Hippocampal formation (tissue), 2 donors: ENCODE measurements around the gene FAM204A.

Source experiments
- DNase-seq, 2 donors: peaks; one replicate each; lab custom pipeline; 2025; lab: John Stamatoyannopoulos, UW

Gene FAM204A

DNA sequence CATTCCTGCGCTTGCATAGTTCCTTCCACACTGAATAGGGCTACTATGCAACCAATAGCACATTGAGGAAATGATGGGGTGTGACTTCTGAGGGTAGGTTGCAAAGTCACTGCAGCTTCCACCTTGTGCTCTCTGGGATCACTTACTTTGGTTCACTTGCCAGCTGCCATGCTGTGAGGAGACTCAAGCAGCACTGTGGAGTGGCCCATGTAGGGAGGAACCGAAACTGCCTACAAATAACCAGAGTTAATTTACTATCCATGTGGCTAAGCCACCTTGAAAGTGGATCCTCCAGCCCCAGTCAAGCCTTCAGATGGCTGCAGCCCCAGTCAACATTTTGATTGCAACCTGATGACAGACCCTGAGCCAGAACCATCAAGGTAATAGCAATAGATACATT lies 64.3 kb downstream of the FAM204A start:
- DNase-seq: no peak

DNA sequence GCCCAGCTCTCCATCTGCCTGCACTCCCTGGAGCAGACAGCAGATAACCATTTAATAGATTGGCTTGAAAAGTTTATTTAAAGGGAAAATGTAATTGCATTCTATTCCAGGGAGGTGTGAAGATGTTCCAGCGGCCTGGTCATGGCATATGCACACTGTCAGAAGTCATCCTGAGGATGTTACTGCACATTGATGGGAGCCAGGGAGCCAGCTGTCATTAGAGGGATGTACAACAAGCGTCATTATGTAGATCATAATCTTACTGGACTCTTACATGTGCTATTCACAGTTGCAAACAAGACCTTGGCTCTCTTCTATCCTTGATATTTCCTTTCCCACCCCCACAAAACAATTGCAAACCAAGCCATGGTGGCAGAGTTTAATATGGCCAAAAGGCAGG lies 65.4 kb downstream of the FAM204A start:
- no peak for DNase-seq

DNA sequence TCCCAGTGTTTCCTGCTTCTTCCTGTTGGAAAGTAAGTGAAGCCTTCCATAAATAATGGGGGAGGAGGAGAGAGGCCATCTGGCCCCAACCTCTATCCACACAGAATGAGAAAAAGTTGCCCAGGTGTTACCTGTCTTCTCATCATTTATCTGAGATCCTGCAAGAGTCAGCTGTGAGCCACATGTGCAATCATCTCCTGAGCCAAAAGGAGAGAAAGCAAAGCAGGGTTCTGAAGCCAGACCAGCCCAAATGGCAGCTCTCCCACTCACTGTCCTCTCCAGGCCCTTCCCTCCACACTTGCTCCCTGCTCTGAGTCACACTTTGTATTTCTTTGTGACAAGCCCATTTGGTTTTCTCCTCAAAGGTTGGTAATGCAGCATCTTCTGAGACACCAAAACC lies 65.9 kb downstream of the FAM204A start:
- no peak for DNase-seq

DNA sequence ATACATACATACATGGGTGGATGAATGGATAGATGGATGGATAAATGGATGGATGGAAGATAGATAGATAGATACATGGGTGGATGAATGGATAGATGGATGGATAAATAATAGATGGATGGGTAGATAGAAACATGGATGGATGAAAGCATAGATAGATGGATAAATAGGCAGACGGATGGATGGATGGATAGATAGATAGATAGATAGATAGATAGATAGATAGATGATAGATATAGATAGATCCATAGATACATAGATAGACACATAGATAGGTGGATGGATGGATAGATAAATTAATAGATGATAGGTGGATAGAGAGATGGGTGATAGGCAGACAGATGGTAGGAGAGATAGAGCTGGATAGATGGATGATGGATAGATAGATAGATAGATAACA lies 68.5 kb downstream of the FAM204A start:
- DNase-seq: no peak

DNA sequence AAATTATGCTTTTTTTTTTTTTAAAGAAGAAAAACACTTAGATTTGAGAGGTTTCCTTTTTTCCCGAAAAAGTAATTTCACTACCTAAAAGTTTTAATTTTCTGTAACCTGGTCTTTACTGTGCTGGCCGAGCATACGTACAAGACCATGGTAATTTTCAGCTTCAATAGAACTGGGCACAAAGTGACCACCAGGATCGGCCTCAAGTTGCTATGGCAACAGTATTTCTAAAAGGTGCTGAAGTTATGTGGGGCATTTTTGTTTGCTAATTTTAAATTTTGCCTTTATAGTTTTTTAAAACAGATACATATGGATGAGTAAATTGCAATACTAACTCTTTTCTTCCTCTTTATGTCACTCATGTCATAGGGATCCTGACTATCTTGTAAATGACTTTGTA lies 69.4 kb downstream of the FAM204A start:
- DNase-seq: no peak

DNA sequence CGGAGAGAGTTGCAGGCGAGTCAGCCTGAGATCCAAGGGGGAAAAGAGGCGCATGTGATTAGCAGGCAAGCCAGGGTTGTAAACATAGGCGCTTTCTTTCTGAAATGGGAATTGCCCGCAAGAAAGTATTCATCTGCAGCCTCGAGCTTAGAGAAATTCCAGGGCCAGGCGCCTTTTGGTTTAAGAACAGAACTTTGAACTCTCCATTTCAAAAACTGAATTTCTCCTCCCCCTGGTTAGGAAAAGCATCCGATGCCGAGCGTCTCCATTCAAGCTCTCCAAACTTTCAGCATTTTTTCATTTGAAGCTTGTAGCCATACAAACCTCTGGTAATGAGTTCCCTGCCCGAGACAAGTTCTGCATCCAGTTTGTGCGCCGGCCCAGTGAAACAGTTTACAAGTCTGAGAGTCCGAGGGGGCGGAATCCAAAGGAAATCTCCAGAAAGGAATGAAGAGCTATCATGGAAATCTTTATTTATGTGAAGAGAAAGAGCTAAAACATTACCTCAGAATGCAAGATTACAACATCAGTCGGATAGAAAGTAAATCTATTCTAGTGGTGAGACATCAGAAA lies 69.9 kb downstream of the FAM204A start:
- DNase-seq: peak; percentile 9 to 36

DNA sequence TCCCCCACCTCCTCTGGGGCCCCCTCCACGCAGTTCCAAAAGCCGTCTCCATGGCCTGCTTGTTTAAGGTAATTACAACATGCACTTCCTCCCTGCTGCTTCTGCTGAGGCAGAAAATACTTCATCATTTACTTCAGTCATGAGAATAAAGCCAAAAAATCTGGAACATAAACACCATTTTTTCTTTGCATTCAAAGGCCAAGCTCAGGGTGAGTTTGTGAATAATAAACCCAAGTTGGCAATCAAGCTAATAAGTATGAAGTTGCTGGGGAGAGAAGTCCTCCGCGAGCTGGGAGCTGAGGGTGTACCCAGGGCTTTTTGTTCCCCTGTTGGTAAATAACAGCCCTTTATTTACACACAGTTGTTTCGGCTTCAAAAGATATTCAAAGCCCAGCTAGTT lies 70.5 kb downstream of the FAM204A start:
- no peak for DNase-seq

DNA sequence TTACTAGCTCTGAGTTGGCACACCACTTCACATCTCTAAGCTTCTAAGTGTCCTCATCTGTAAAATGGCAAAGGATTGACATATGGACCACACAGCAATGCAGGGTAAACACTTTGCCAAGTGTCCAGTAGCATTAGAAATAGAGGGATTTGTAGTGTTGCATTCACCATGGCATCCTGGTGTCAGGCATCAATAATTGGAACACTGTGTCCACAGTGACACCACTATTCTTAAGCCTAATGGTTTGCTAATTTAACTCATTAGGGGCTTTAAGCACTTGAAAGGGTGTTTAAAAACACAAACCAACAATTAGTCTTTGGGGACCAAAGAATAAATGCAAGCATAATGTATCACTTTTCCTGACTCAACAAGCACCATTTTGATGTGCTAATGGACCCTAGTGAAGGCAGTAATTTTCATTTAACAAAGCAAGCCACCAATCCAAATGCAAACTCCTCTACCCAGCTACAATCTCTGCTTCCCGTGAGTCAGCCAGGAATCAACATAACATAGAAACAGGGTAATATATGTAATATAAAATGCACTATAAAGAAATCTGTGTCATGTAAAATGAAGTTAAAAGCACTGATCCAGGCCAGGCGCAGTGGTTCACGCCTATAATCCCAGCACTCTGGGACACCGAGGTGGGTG lies 75.9 kb downstream of the FAM204A start:
- no peak for DNase-seq

DNA sequence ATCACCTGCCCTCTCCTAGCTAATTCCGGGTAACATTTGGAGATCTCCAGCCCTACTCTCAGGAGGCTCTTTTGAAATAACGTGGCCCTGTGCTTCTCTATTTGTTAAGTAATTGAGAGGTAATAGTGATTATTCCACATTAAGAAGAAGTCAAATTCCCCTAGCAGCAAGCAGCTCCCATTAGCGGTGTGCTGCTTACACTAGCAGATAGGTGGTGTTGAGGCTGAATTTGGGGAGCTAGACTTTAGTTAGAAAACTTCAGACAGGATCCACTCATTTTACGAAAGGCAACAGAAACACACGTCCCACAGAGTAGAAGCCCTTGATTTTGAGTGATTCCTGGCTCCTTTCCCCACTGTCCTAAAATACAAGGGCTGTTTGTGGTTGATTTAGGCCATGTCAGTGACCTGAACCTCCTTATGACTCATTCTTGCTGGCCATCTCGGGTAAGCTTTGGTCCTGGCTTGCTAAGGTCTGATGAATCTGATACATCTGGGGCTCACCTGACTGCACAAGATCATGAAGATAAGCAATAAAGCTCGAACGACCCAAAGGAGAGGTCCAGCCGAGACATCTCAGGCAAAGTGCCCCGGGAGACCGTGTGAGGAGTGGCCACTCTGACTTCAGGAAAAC lies 77.2 kb downstream of the FAM204A start:
- no peak for DNase-seq

DNA sequence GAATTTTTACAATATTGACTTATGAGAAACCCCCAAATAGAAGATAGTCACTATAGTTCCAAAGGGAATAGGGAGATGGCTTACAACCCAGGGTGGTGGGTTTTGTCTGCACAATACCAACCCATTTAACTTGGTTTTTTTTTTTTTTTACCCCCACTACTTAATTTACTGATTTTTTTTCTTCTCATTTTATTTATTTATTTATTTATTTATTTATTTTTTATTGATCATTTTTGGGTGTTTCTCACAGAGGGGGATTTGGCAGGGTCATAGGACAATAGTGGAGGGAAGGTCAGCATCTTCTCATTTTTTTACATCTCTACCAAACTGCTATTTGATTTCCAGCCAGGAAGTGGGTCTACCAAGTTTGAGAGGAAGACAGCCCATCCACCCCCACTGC lies 77.9 kb downstream of the FAM204A start:
- DNase-seq: no peak

DNA sequence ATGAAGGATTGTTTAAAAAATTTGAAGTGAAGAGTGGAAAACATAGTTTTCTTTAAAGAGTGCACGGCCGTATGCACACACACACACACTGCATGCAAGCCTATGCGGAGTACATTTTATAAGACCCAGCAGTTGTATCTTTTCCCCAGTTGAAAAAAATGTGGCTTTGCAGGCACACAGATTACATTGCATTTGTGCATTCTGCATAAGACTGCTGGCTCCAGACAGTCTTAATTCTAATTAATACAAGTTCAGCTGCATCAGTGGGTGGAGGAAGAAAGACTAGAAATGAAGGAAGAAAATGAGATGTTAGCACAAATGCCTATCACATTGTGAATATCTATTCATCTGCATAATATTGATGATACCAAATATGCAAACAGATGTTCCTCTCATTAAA lies 79.6 kb downstream of the FAM204A start:
- DNase-seq: no peak

DNA sequence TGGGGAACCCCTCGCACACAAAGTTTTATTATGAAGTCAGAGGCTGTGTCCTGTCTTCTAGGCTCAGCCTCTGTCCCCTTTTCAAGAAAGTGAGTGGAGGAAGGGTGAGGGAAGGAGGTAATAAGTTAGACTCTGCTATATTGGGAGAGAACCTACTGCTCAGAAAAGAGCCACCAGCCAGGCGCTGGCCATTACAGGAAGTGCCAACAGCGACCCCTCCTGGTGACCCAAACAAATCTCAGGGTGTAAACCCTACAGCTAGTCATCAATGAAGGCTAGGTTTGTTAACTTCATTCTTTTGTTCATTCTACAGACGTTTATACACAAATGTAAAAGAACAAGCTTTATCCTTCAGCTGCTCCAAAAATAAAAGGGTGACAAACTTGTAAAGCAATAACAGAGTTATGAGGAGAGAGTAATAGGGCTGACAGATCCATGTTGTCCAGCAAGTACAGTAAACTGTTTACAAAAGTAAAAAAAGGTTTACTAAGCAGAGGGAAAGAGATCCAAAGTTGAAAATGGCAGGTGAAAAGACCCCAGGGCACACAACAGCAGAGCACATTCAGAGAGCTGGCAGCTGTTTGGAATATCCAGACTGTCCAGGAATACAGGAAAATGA lies 82.7 kb downstream of the FAM204A start:
- DNase-seq: no peak

DNA sequence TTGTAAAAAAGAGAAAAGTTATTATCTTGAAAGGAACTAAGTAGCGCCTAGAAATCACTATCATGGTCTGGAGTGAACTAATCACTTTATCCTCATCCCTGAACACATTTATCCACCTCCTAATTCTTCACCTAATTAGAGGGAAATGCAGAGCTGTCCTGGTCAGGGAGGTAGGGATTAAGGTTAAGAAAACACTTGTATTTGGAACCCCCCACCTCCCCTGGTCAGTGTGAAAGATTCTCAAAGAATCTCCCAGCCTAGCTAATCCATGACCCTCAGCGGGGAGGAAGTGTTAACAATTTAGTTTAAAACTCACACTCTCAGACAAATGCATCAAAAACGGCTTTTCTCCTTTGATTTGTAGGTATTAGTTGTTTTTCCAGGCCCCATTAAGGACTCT lies 83.8 kb downstream of the FAM204A start:
- DNase-seq: no peak

DNA sequence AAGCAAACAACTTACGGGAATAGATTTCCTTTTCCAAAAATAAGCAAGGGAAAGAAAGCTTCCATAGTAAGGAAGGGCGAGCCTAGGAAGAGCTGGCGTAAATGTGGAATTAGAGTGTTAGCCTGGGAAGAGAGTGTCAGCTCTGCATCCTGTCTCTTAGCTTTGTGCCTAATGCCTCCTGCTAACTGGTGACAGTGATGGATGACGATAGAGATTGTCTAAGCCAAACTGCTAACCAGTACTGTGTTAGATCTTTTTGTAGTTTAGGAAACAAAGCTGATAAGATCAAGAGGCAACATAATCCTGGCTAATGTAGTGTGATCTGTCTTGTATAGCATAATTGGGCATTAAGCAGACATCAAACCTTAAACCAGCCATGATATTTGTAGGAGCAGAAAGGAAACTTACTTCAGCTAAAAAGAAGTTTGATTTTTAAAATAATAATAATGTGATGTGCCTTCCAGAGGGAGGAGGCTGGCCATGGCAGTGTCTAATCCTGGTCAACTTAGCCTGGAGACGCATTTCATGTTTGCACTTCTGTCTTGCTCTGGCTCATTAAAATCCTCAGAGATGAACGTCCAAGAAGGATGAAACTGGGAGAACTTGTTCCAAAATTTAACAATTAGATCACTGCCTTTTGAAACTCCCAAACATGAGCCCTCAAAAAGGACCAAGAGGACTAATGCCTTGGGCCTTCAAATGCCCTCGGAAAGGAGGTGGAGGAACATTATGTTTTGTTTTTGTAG lies 85.1 kb downstream of the FAM204A start:
- no peak for DNase-seq

DNA sequence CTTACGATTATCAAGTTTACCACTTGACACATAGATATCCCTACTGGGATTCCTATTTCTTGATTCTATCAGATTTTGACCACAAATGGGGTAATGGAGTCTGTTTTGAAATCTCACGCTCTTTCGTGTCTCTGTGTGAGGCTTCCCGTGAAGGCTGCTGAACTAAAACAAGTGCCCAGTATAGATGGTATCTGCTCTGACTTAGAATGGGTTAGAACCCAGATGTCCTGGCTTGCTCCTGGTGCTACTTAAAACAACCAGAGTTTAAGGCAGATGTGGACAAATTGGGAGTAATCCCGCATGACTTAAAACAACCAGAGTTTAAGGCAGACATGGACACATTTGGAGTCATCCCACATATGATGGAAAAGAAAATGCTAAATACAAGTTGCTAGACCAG lies 85.9 kb downstream of the FAM204A start:
- DNase-seq: no peak

DNA sequence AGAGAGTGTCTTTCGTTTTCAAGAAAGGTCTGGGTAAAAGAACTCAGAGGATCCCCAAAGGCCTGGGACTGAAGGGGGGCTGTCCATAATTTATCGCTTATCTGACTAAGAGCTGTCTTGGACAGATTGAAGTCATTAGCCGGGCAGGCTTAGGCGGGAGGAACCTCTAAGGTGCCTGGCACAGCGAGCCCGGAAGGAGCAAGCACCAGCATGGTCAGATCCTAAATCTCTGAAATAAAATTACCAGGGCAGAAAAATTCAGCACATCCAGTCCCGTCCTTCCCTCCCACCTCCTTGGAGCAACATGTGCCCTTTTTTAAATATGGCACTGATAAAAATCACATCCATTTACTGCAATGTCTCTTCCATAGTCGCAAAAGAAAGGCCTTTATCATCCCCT lies 86.8 kb downstream of the FAM204A start:
- DNase-seq: no peak

DNA sequence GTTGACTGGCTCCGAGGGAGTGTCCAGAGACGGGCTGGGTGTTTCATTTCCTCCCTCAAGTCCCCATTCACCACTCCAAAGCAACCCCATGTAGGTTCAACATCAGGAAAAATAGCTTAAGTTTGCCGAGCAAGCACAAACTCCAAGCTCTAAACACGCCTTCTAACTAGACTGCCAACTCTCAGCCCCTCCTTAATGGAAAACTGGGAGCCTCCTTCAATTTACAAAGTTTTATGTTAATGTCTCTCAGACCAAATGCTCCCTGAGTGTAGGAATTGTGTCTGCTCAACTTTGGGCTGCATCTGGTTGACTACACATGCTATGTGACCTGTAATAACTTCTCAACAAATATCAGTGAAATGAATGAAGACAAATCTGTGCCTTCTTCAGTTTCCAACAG lies 87.5 kb downstream of the FAM204A start:
- DNase-seq: no peak

DNA sequence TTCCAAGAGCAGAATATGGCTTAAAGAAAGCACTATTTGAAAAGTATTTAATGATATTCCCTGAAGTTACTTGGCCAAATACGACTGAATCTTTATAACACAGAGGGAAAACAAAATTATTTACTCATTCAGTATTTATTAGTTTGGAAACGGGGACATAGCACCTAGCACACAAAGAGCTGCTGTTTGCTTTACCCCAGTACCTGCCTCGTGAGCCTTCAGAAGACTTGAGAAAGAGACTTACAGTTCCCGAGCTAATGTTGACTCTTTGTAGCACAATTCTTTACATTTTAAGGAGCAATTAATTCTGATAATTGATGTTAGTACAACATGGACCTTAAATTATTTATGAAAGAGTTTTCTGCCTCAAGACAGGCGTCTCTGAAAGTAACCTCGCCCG lies 88.7 kb downstream of the FAM204A start:
- DNase-seq: no peak

DNA sequence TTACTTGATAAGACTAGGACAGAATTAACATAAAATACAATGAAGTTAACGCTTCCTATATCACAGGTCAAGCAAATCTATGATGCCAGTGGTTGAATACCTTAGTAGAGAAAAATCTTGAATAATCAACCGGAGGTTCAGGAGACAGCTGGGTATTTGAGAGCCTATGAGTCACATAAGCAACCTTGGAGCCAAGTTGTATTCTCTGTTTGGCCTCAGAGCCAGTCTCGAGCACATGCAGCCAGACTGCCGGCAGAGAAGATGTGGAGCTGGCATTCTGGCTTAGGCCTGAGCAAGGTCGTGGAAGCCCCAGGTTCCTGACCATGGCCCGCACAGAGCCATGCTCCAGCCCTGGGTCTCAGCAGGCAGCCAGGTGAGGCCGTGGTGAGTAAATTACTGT lies 90.3 kb downstream of the FAM204A start:
- no peak for DNase-seq

DNA sequence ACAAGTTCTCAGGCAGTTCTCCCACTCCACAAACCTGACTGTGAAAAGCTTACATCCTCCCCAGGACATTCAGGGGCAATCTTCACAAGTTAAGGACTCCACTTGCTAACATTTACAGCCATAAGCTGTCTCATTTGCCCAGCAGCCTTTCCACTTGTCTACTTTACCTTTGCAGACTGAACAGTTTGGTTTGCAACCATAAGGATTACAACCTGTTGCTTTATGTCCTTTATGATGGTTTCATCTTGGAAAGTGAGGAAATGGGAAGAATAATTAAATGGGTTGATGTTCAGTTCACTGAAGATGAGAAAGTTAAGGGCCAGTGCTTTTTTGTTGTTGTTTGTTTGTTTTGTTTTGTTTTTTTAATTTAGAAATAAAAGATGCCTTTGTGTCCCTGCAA lies 92.4 kb downstream of the FAM204A start:
- DNase-seq: no peak
